ENCODE data around the gene NUP54.

Gene NUP54

DNA sequence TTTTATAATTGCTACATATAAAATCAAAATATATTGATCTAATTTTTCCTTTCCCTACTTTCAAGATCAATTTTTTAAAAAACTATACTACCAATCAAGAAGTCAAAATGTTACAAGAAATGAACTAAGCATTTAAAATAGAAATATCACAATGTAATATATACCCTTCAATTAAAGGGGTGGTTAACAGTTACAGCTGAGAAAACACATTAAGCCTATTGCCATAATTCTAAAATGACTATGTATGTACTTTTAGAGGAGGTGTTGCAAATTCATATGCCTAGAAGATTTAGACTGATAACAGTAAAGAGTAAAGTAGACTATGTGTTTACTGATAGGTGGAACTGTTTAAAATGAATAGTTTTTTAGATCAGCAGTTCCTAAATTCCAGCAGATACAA, 3.7 kb downstream of the NUP54 start:
- DNase-seq (ENCODE audit: low spot score), result no peak

DNA sequence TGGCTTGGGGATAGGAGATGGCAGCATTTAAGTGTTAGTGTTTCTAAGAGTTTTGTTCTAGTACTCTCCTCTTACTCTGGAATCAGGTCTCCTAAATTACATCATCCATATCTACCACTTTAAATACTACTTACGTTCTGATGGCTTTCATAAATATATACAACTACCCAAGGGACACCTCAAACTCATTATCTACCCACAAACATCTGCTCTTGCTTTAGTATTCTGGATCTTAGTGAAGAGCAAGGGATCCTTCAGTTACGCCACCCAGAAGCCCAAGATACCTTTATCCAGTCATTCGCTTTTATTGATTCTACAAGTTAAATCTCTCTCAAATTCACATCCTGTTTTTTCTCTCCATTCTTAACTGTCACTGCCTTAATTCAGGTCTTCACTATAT, 7.0 kb downstream of the NUP54 start:
- no peak for DNase-seq (ENCODE audit: low spot score)

DNA sequence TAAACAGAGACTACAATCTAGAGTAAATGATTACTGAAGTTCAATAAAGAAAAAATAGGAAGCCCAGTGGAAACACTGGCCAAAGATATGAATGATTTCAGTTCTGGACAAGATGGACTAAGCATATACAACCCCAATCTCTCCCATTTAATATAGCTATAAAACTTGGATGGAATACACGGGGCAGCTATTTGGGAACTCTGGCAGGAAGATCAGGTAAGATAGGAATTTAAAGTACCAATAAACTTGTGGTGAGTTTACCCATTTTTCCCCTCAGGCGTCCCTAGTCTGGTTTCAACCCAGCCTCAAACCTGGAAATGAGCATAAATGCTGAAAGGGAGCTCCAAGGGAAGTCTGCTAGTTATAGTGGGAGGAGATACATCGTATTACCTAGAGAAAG, 20.4 kb downstream of the NUP54 start:
- DNase-seq (ENCODE audit: low spot score), result no peak

DNA sequence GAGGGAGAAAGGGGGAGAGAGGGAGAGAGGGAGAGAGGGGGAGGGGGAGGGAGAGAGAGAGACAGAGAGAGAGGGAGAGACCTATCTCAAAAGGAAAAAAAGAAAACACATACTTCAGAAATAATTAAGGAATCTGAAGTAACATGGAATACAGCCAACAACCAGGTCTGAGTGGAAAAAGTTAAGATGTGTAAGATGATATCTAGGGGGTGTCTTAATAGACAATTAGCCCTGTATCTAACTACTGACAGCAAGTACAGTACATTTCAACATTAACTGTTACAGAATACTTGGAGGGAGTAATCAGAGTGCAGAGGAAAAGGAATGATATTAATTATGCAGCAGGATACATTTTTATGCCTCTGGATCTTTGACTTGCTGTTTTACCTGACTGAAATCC, 22.4 kb downstream of the NUP54 start:
- no peak for DNase-seq (ENCODE audit: low spot score)

DNA sequence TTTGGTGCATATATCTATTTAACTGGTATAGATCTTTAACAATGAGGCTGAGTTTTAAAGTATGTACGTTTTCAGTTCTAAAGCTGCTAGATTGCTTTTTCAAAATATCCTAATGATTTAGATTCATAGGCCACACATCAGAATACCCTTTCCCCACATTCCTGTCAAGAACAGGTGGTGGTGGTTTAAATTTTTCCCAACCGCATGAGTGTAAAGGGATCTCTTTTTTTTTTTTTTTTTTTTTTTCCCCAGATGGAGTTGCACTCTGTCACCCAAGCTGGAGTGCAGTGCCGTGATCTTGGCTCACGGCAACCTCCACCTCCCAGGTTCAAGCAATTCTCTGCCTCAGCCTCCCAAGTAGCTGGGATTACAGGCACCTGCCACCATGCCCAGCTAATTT, 28.0 kb downstream of the NUP54 start:
- DNase-seq (ENCODE audit: low spot score), result no peak

DNA sequence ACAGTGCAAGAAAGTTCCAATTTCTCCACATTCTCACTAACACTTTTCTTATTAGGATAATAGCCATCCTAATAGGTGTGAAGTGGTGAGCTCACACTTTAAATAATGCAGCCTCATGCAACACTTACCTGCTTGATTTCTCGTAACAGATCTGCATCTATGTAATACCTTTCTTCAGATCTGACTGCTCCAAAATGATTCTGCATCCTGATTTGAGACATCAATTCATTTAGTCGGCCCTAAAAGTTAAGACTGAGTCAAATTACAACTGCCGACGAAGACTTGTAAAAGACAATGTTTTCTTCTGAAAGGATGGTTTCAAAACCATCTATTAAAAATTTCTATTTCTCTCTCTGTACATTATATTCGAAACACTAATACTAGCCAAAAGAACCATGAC, 30.7 kb downstream of the NUP54 start:
- no peak for DNase-seq (ENCODE audit: low spot score)

DNA sequence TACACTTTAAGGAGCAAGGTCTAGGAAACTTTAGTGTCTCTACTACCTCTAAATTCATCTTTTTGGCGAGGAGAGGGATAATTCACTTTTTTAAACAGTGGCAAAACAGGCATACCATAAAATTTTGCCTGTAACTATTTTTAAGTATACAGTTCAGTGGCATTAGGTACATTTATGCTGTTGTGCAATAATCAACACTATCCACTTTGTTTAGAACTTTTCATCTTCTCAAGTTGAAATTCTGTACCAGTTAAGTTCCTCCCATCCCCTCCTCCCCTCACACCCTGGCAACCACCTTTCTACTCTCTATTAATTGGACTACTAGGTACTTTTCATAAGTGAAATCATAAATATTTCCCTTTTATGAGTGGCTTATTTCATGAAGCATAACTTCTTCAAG, 31.4 kb downstream of the NUP54 start:
- DNase-seq (ENCODE audit: low spot score), result no peak

DNA sequence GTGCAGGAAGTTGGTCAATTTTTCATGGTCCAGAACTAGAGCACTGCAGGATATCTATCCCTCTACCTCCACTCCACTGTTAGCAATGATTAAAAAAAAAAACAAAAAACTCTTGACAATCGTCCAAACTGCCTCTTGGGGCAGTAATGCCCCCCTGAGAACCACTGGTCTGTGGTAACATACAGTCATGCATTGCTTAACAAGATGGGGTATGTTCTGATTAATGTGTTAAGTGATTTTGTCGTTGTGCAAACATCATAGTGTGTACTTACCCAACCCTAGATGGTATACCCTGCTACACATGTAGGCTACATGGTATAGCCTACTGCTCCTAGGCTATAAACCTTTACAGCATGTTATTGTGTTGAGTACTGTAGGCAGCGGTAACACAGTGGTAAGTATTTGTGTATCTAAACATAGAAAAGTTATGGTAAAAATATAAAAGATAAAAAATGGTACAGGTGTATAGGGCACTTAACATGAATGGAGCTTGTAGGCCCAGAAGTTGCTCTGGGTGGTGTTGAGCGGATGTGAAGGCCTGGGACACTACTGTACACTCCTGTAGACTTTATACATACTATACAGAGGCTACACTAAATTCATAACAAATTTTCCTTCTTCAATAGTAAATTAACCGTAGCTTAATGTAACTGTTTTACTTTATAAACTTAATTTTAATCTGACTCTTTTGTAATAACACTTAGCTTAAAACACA, 39.6 kb downstream of the NUP54 start:
- no peak for DNase-seq (ENCODE audit: low spot score)

DNA sequence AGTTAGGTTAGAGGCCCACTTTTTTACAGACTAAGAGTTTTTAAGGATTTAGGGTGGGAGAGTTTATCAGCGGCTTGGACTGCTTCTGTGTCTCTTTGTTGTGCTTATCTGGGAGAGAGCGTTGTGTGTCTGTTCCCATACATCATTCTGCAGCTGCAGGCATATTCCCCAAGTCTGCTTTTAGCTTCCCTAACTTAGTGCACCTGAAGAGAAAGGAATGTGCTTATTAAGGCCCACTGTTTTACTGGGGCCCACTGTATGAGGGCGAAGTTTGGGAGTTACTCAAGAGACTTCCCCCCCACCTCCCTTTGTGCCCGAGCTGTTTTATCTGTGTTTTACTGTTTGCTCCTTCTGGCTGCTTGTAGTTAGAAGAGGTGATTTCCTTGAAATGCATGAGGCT, 41.8 kb downstream of the NUP54 start:
- DNase-seq (ENCODE audit: low spot score), result no peak

DNA sequence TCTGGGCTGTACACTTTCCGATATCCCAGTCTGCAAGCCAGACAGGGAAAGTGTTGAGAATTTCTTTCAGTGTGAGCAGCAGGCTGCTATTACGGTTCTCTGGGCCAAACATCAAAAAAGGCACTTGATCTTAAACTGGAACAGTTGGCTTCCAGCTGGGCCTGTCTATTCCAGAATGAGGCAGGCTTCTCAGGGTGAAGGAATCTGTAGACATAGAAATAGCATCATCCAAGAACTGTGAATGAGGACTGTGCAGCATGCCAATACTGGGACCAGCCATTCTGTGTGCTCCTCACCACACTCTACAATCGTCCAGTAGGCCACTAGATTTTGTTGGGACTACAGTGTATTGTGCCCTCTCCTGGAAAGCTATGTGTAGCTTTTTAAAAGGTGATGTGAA, 42.5 kb downstream of the NUP54 start:
- no peak for DNase-seq (ENCODE audit: low spot score)

DNA sequence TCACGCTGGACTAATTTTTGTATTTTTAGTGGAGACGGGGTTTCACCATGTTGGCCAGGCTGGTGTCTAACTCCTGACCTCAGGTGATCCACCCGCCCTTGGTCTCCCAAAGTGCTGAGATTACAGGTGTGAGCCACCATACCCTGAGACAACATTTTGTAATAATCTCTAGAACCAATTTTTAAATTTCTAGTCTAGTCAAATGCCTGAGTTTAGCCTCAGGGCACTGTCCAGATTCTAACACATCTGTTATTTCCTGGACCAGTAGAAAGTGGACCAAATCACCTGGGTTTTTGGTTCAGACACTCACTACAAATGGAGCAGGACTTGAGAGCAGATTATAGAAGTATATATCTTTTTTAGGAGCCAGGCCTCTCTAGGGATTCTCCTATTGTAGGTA, 52.1 kb downstream of the NUP54 start:
- no peak for DNase-seq (ENCODE audit: low spot score)

DNA sequence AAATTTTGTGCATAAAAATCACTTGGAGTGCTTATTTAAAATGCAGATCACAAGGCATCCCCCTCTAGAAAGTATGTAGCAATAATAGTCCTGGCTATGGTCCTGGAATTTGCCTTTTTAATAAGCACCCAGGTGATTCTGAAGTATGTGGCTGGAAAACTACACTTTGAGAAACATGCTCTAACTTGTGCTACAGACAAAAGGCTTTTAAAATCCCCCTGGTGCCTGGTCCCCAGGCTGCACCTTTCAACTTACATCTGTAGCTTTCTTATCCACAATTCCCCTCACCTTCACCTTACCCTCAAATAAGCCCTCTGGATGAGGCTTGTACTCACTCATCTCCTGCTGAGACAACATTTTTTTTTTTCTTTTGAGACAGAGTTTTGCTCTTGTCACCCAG, 52.6 kb downstream of the NUP54 start:
- DNase-seq (ENCODE audit: low spot score), result no peak

DNA sequence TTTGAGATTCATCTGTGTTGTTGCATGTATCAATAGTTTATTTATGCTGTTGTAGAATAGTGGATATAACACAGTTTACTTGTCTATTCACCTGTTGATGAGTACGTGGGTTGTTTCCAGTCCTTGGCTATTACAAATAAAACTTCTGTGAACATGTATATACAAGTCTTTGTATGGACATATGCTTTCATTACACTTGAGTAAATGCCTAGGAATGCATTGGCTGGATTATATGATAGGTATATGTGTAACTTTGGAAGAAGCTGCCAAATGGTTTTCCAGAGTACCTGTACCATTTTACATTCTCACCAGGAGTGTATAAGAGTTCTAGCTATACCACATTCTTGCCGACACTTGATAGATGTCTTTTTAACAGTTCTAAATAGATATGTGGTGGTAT, 57.1 kb downstream of the NUP54 start:
- no peak for DNase-seq (ENCODE audit: low spot score)

DNA sequence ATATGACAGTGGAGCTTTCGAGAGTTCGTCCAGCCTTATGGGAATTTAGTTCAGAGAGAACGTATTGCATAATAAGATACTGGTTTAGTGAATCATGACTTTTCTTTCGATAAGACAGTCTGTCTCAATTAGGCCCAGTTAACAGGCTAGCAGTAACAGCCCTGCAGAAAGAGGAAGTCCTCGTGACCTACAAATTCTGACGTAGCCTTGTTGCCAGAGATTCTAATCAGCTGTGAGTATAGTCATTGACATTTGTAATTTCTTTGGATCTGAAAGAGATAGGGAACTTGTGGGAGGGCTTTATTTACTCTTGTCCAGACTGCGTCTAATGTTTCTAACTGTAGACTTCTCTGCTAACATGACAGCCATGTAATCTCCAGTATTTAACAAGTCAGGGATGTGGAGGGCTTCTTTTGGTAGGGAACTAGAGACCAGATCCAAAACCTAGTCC, 57.9 kb downstream of the NUP54 start:
- no peak for DNase-seq (ENCODE audit: low spot score)

DNA sequence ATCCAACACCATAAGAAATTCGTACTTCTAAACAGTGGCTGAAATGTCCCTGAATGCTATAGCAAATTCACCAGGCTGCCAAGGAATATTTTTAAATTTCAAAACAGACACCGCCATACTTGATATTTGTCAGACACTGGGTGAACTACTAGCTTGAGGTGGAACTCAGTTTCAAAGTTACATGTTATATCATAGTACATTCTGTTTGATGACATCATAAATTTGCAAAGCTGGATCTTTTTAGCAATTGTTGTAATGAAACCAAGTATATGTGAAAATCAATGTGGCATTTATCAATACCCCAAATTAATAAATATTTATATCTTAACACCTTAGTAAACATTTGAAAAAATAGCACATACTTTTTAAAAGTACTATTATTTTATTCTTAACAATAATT, 59.5 kb downstream of the NUP54 start:
- DNase-seq (ENCODE audit: low spot score), result no peak

DNA sequence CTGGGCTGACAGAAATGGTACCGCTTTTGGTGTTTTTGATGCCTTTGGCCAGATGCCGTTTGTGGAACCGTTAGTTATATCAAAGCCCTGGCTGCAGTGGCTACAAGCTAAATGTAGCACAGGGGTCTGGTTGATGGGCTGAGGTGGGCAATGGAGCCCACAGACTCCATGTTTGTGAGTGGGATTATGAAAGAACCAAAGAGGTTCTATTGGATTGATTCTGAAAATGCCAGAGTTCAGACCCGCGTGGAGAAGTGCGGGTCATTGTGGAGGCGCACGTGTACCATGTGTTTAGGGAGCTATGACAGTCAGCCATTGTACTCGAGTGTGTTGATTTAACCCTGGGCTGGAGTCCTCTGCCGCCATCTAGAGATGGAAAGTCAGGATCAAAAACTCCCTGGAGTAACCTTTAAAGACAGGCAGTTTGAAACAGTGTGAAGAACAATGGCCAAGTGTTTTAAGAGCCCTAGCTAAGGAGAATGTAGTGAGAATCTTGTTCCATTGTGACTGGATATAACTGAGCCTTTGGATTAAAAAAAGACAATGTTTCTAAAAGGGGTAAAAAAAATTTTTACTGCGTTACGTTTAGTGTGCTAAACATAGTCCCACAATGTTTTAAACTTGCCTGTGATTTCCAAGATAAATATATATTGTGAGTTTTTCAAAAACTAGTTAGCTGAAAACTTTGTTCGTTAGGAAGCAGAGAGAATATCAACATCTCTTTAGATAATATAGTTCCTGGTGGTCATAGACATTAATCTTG, 61.0 kb downstream of the NUP54 start:
- peak; percentile 65 for DNase-seq (ENCODE audit: low spot score)

DNA sequence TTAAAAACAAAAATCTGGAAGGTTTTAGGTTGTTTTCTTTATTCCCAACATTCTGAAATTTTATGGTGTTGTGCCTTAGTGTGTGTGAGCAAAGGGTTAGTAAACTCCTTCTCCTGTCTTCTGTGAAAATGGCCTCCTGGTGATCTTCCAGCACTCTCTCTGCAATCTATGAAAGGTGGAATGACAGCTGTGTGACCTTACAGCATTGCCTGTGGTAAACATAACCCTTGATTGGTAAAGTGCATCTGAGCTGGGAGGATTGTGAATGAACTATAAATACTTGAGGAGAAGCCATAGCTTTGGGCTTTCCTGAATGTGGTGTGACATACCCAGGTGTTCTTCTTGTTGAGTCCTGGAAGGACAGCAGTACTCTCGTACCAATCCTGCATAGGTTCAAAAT, 63.7 kb downstream of the NUP54 start:
- no peak for DNase-seq (ENCODE audit: low spot score)

DNA sequence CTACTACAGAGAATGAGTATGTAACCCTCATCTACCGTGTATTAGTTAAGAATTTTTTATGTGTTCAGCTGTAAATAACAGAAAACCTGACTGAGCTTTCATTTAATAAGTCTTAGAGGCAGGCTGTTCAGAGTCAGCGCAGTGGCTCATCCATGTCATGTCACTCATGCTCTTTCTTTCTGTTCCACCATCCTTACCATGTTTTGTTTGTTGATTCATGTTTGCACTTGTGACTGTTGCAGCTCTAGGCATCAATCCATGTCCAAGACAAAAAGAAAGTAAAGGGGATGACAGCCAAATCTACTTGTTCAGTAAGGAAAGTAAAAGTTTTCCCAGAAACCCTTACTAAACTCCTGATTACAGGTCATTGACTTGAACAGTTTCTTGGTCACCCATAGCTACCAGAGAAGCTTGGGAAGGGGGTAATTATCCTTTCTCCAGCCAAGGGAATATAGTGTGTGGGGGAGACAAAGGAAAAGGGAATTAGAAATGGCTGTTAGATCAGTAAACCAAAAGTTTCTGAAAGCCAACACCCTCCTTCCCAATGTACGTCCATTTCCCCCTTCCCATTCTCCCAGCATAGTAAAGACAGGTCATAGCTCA, 64.7 kb downstream of the NUP54 start:
- no peak for DNase-seq (ENCODE audit: low spot score)

DNA sequence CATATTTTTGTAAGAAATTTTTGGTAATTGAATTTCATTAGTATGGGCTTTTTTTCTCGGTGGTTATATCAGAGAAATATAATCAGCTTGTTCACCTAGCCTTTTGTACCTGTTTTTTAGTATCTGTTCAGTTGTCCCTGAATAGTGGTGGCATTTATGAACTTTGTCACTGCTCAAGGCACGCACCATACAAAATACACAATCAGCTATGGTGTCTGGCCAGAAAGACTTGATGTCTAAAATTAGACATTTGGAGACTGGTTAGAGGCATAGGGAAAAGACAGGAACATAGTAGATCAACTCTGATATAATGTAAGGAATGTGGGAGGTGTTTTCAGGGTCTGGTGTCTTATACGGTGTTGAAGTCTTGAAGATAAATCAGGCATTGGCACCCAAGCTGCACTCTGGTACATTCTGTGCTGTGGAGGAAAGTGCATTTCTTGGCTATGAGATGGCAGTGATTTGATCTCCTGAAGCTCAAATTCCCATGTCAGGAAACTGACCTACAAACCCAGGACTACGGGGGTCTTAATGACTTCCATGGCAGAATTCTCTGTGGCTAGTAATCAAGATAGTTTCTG, 70.1 kb downstream of the NUP54 start:
- no peak for DNase-seq (ENCODE audit: low spot score)

DNA sequence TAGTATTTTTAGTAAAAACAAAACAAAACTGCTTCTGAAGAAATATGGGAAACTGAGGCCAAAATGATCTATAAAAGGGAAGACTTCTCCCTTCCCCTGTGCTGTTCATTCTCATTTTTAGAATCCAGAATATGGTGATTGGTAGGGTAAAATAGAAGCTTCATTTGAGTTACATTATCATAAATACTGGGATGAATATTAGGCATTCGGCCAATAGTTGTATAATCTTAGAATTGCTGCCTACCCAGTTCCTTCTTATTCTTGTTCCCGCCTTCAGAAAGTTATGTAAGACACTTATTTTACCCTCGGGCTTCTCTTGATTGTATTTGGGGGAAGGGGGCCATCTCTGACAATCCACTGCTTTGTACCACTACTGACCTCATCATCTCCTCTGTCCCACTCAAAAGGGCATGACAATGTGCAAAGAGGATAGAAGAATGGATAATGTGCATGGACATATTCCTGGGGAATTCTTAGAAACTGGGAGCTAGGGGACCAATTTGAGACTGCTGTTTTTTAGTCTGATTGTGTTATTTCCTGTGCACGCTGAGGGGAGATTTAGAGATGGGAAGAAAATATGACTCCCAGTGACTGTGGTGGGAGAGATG, 73.1 kb downstream of the NUP54 start:
- DNase-seq (ENCODE audit: low spot score), result no peak

DNA sequence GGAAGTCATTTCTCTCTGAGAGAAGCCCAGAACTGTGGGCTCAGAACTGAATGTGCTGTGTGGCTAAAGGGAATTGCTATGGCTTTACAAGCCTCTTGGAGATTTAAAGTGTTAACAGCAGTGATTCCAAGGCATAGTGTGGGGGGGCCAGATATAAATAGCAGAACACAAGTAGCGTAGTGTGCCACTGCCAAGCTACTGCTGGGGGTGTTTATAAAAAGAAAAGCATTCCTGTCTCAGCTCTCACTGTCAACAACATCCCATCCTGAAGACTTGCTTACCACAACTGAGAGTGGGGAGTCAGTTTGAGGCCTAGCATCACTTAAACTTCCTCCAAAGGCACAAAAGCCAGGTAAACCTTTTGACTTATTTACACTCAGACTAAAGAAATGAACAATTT, 73.7 kb downstream of the NUP54 start, which contains the start of gene ART3:
Gene ART3 (plus strand): TSS at position 242 of the 400 bp plus-strand sequence. CDS start 1,181 bp downstream, outside the sequence.
- DNase-seq (ENCODE audit: low spot score), result no peak

DNA sequence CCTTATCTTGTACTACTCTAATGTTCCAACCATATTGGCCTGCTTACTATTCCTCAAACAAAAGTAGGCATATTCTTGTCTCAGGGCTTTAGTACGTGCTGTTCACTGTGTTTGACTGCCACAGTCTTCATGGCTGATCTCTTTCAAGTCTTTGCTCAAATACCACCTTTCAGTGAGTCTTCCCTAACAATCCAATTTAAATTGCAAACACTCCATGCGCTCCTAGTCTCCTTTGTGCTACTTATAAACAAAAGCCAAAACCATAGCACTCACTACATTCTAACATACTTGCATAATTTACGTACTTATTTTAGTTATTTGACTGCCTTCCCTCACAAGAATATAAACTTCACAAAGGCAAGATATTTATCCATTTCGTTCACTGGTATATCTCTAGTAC, 75.4 kb downstream of the NUP54 start:
- DNase-seq (ENCODE audit: low spot score), result no peak

All from ecto neural progenitor cell (in vitro differentiated cells).